Activated CD4-positive, alpha-beta T cell treated with anti-CD3 and anti-CD28 coated beads, Interleukin-2, amount 50 U/mL, for 4 hours (primary cell): ENCODE measurements around the gene SDK2.

ENCODE experiments used
- DNase-seq, 2 experiments: peaks; one replicate each; pipeline ENCODE4 v3.0.0-alpha.2; 2020

The SDK2 gene

GRCh38 chr17:73288534-73289302, 355.5 kb downstream of the SDK2 start:
- DNase-seq: no peak

DNA sequence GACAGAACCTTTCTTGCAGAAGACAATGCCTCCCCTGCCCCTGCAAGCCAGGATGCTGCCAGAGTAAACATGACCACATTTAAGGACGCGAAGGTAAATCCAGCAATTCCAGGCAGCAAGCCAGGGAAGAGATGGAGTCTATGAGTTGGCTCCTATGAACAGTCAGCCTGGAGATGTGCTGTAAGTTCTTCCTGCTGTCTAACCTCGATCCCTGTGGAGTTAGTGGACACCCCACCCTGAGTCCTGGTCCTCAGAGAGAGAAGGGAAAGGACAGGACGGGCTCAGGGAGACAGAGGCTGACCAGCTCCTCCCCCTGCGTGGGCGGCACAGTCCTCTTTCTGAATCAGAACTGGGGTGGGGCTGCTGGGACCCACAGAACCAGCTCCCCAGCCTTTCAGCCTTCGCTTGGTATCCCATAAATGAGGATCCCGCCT, 357.4 kb downstream of the SDK2 start:
- no peak for DNase-seq

DNA sequence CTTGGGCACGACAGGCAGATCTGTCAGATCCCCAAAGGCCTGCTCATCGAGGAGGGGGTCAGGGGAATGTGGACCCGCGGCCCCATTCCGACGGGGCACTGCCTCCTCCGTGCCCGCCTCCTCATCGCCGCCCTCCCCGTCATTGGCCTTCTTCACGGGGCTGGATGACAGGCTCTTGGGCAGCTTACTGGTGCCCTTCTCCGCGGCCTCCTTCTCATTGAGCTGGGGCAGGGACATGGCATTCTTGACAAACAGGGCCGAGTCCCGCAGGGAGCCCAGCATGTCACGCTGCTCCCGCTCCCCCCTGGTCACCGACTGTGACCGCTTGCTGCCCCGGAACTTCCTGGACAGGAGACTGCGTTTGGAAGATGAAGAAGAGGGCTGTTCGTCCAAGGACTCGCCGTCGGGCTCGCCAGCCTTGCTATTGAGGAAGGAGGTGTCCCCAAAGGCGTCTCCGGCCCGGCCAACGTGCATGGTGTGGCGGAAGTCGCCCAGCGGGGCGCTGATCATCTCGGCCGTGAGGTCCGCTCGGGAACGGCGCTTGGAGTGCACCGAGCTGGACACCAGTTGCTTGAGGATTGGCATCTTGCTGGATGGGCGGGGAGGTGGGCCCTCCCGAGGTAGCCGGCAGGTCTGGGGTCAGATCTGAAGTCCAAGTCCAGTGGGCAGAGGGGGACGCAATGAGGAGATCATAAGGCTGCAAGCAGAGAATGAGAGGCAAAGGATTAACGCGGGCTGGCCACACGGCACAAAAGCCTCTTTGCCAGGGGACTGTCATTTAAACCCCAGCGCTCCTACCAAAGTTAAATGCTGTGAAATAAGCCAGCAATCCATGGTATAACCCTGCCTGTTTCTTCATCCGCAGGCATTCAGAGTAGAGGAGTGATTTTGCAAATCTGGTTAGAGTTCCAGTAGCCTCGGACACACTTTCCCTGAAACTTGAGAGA, 358.1 kb downstream of the SDK2 start:
- DNase-seq: no peak

GRCh38 chr17:73285603-73285908, 358.7 kb downstream of the SDK2 start:
- no peak for DNase-seq

- no peak for DNase-seq
These were observed 359.2 kb downstream of the SDK2 start for GRCh38 chr17:73284906-73285602.
